Measurements from ENCODE around the gene PPP1R3E. TPM values are rescaled to one million over a fixed set of nuclear protein-coding genes. Genes with fewer than 3 reads are reported as not detected.

Gene PPP1R3E
- total and polyA plus RNA-seq, 2 donors (not counting 1 experiment from before 2014, with no cell fraction given): 2.6 to 6.0 TPM

GRCh38 chr14:23297611-23298277 lies 4.9 kb downstream of the PPP1R3E start:
- peaks cover 12% of the 10 kb centered on the region for H3K4me1 ChIP-seq (ENCODE audit: control insufficient read depth, extremely low read depth, insufficient read depth, low read length)
- H3K9ac ChIP-seq (ENCODE audit: insufficient read depth, low read length): no peak overlapping the region
- DNase-seq (ENCODE audit: low read depth in 2 of 2): no peak
- H2AFZ ChIP-seq (ENCODE audit: low read length): no peak overlapping the region
- H4K20me1 ChIP-seq (ENCODE audit: control insufficient read depth, extremely low read depth, insufficient read depth, low read length): no peaks in the 10 kb centered on the region
- no peaks in the 10 kb centered on the region for H3K27me3 ChIP-seq (ENCODE audit: control insufficient read depth, insufficient read depth, low read length)
- no peak overlapping the region for H3K27ac ChIP-seq (ENCODE audit: insufficient read depth, low read length)
- TF ChIP-seq, protein P1, sequence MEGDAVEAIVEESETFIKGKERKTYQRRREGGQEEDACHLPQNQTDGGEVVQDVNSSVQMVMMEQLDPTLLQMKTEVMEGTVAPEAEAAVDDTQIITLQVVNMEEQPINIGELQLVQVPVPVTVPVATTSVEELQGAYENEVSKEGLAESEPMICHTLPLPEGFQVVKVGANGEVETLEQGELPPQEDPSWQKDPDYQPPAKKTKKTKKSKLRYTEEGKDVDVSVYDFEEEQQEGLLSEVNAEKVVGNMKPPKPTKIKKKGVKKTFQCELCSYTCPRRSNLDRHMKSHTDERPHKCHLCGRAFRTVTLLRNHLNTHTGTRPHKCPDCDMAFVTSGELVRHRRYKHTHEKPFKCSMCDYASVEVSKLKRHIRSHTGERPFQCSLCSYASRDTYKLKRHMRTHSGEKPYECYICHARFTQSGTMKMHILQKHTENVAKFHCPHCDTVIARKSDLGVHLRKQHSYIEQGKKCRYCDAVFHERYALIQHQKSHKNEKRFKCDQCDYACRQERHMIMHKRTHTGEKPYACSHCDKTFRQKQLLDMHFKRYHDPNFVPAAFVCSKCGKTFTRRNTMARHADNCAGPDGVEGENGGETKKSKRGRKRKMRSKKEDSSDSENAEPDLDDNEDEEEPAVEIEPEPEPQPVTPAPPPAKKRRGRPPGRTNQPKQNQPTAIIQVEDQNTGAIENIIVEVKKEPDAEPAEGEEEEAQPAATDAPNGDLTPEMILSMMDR (conservative IDR thresholded peaks at IDR 0.05 in 1 of 2, IDR thresholded peaks at IDR 0.05 in 1 of 2; ENCODE audit: low read depth in 1 of 2, low read length in 2 of 2): no peak
- no peak for TF ChIP-seq EZH2 (IDR thresholded peaks at IDR 0.05; ENCODE audit: low read length, missing control alignments)
- H3K9me3 ChIP-seq (ENCODE audit: control insufficient read depth, insufficient read depth, low read depth, low read length): no peaks in the 10 kb centered on the region
- H3K36me3 ChIP-seq (ENCODE audit: control insufficient read depth, insufficient read depth, low read length): peaks cover 3% of the 10 kb centered on the region
- H3K79me2 ChIP-seq (ENCODE audit: control insufficient read depth, insufficient read depth, low read length): peaks cover 2% of the 10 kb centered on the region
- no peak overlapping the region for H3K4me3 ChIP-seq (replicated peaks in 1 of 4; ENCODE audit: control extremely low read depth in 1 of 4, insufficient read depth in 1 of 4, low read depth in 3 of 4, low read length in 4 of 4)
- H3K4me2 ChIP-seq (ENCODE audit: extremely low read depth, insufficient read depth, low read length): no peak overlapping the region

DNA sequence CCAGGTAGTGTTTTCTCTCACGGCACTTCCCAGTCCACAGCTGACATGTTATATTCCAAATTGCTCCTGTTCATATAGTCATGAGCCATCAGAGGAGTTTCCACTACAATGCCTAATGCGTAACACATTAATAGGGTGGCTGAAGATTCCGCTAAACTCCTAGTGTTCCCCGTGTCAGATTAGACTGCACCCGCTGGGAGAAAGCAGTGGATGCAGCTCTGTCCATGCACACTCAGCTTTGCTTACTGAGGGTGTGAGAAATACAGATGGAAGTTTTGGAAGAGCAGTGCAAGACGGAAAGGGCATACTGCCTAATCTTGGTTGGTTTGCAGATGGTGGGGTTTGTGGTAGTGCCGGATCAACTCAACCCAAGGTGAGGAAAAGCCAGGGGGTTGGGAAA lies 5.6 kb downstream of the PPP1R3E start:
- no peaks in the 10 kb centered on the region for H3K9me3 ChIP-seq (ENCODE audit: control insufficient read depth, insufficient read depth, low read depth, low read length)
- no peak overlapping the region for H3K4me2 ChIP-seq (ENCODE audit: extremely low read depth, insufficient read depth, low read length)
- H3K79me2 ChIP-seq (ENCODE audit: control insufficient read depth, insufficient read depth, low read length): peaks cover 2% of the 10 kb centered on the region
- DNase-seq (ENCODE audit: low read depth in 2 of 2): no peak
- peaks cover 3% of the 10 kb centered on the region for H3K36me3 ChIP-seq (ENCODE audit: control insufficient read depth, insufficient read depth, low read length)
- H3K27ac ChIP-seq (ENCODE audit: insufficient read depth, low read length): no peak overlapping the region
- no peak overlapping the region for H3K9ac ChIP-seq (ENCODE audit: insufficient read depth, low read length)
- H3K27me3 ChIP-seq (ENCODE audit: control insufficient read depth, insufficient read depth, low read length): no peaks in the 10 kb centered on the region
- no peak overlapping the region for H3K4me3 ChIP-seq (replicated peaks in 1 of 4; ENCODE audit: control extremely low read depth in 1 of 4, insufficient read depth in 1 of 4, low read depth in 3 of 4, low read length in 4 of 4)
- no peak for TF ChIP-seq EZH2 (IDR thresholded peaks at IDR 0.05; ENCODE audit: low read length, missing control alignments)
- TF ChIP-seq, protein P1 (conservative IDR thresholded peaks at IDR 0.05 in 1 of 2, IDR thresholded peaks at IDR 0.05 in 1 of 2; ENCODE audit: low read depth in 1 of 2, low read length in 2 of 2): no peak
- no peak overlapping the region for H2AFZ ChIP-seq (ENCODE audit: low read length)
- H3K4me1 ChIP-seq (ENCODE audit: control insufficient read depth, extremely low read depth, insufficient read depth, low read length): peaks cover 11% of the 10 kb centered on the region
- H4K20me1 ChIP-seq (ENCODE audit: control insufficient read depth, extremely low read depth, insufficient read depth, low read length): no peaks in the 10 kb centered on the region

DNA sequence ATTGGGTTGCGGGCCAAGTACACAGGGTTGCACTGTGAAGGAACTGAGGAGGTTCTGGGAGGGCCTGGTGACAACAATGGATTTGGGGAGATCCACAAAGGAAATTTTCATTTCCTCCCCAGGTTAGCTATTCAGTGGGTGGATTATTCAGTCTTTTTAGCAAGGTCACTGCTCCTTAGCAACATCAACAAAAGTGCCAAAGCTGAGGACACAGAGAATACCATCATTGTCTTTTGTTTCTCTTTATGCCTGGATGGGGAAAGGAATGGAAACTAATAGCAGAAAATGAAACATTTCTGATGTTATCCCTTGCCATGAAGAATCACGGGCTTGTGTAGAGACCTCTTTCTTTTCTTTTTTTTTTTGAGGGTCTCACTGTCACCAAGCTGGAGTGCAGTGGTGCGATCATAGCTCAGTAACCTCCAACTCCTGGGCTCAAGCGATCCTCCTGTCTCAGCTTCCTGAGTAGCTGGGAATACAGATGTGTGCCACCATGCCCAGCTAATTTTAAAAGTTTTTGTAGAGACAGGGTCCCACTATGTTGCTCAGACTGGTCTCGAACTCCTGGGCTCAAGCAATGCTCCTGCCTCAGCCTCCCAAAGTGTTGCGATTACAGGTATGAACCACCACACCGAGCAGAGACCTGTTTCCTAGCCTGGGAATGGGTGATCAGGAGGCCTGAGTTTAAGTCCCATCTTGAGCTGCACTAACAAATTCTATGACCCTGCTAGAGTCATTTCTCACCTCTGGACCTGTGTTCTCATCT lies 6.5 kb downstream of the PPP1R3E start:
- H2AFZ ChIP-seq (ENCODE audit: low read length): no peak overlapping the region
- no peaks in the 10 kb centered on the region for H3K27me3 ChIP-seq (ENCODE audit: control insufficient read depth, insufficient read depth, low read length)
- no peaks in the 10 kb centered on the region for H3K9me3 ChIP-seq (ENCODE audit: control insufficient read depth, insufficient read depth, low read depth, low read length)
- no peak overlapping the region for H3K9ac ChIP-seq (ENCODE audit: insufficient read depth, low read length)
- no peak overlapping the region for H3K27ac ChIP-seq (ENCODE audit: insufficient read depth, low read length)
- H3K4me3 ChIP-seq (replicated peaks in 1 of 4; ENCODE audit: control extremely low read depth in 1 of 4, insufficient read depth in 1 of 4, low read depth in 3 of 4, low read length in 4 of 4): no peak overlapping the region
- H3K4me2 ChIP-seq (ENCODE audit: extremely low read depth, insufficient read depth, low read length): no peak overlapping the region
- H3K4me1 ChIP-seq (ENCODE audit: control insufficient read depth, extremely low read depth, insufficient read depth, low read length): peaks cover 10% of the 10 kb centered on the region
- H3K79me2 ChIP-seq (ENCODE audit: control insufficient read depth, insufficient read depth, low read length): peaks cover 2% of the 10 kb centered on the region
- H4K20me1 ChIP-seq (ENCODE audit: control insufficient read depth, extremely low read depth, insufficient read depth, low read length): no peaks in the 10 kb centered on the region
- peaks cover 3% of the 10 kb centered on the region for H3K36me3 ChIP-seq (ENCODE audit: control insufficient read depth, insufficient read depth, low read length)
- TF ChIP-seq EZH2 (IDR thresholded peaks at IDR 0.05; ENCODE audit: low read length, missing control alignments): no peak
- TF ChIP-seq, protein P1 (conservative IDR thresholded peaks at IDR 0.05 in 1 of 2, IDR thresholded peaks at IDR 0.05 in 1 of 2; ENCODE audit: low read depth in 1 of 2, low read length in 2 of 2): no peak
- no peak for DNase-seq (ENCODE audit: low read depth in 2 of 2)

All from fibroblast of lung (primary cell).